GM18508 (cell line): Measurements from ENCODE around the gene CDH1.
"Not testable (repeated sequence)": the region's sequence is repeated elsewhere in the genome, so short reads cannot be mapped to it uniquely, and the experiment has no call there.

Source experiments
- ATAC-seq: cut with Tn5 transposase; IDR thresholded peaks from one replicate; pipeline ENCODE4 v1.9.1; 2021; ENCODE audit warnings: moderate number of reproducible peaks; ENCODE audit not compliant: insufficient read depth, unreplicated experiment

Gene CDH1

GRCh38 chr16:68786685-68787418, 49.8 kb downstream of the CDH1 start:
- ATAC-seq: no peak

GRCh38 chr16:68787419-68787807, 50.3 kb downstream of the CDH1 start:
- ATAC-seq: not testable (repeated sequence)

- ATAC-seq: no peak
Observed at GRCh38 chr16:68790130-68790761, 53.2 kb downstream of the CDH1 start.

GRCh38 chr16:68790944-68791343, 53.9 kb downstream of the CDH1 start:
- ATAC-seq: no peak

GRCh38 chr16:68792465-68793324, 55.6 kb downstream of the CDH1 start:
- ATAC-seq: no peak

GRCh38 chr16:68793401-68793857, 56.3 kb downstream of the CDH1 start:
- ATAC-seq: no peak

GRCh38 chr16:68798398-68798797, 61.3 kb downstream of the CDH1 start:
- ATAC-seq: no peak

- no peak for ATAC-seq
Observed at GRCh38 chr16:68800257-68800875, 63.3 kb downstream of the CDH1 start.

- ATAC-seq: no peak
Observed at GRCh38 chr16:68802190-68802589, 65.1 kb downstream of the CDH1 start.

- ATAC-seq: no peak
Observed at GRCh38 chr16:68806422-68806821, 69.3 kb downstream of the CDH1 start.

GRCh38 chr16:68806981-68807380, 69.9 kb downstream of the CDH1 start:
- ATAC-seq: no peak

GRCh38 chr16:68814516-68814915, 77.4 kb downstream of the CDH1 start:
- no peak for ATAC-seq

- no peak for ATAC-seq
Observed at GRCh38 chr16:68823401-68824135, 86.5 kb downstream of the CDH1 start.

GRCh38 chr16:68825427-68825826, 88.3 kb downstream of the CDH1 start:
- no peak for ATAC-seq

- ATAC-seq: no peak
Observed at GRCh38 chr16:68826652-68827051, 89.6 kb downstream of the CDH1 start.

- no peak for ATAC-seq
Observed at GRCh38 chr16:68833251-68833650, 96.2 kb downstream of the CDH1 start.

- ATAC-seq: no peak
Observed at GRCh38 chr16:68834550-68834949, 97.5 kb downstream of the CDH1 start.

- ATAC-seq: no peak
Observed at GRCh38 chr16:68835970-68836369, 98.9 kb downstream of the CDH1 start.

- ATAC-seq: no peak
Observed at GRCh38 chr16:68839831-68840230, 102.7 kb downstream of the CDH1 start.

GRCh38 chr16:68842964-68843481, 105.9 kb downstream of the CDH1 start:
- ATAC-seq: not testable (repeated sequence)
